ENCODE results near the gene NPR2.

GRCh38 chr9:35741740-35742139 is 49.7 kb upstream of the NPR2 start:
- no peak for TF ChIP-seq CTCF (conservative IDR thresholded peaks at IDR 0.05; ENCODE audit: low read length)
- TF ChIP-seq EZH2phosphoT487 (IDR thresholded peaks at IDR 0.05; ENCODE audit: borderline replicate concordance): no peak

All from Loucy (cell line).